GM19240 (cell line): ENCODE results near the gene EHD3.

Experiments used
- DNase-seq: peaks from one replicate; pipeline ENCODE4 v3.0.0; 2011; ENCODE audit warnings: low spot score; ENCODE audit not compliant: insufficient read length

The EHD3 gene

GRCh38 chr2:31233741-31234682 is at the start of gene EHD3:
Gene EHD3, plus strand, starts transcription at chr2:31234152. Its CDS starts 470 bp downstream, at chr2:31234622.
- DNase-seq = peak; percentile 60

GRCh38 chr2:31187166-31187565 is 46.8 kb upstream of the EHD3 start:
- no peak for DNase-seq

- DNase-seq = no peak
Measured at GRCh38 chr2:31188131-31188530, 45.8 kb upstream of the EHD3 start.

GRCh38 chr2:31189141-31189540 is 44.8 kb upstream of the EHD3 start:
- no peak for DNase-seq

- DNase-seq = no peak
Measured at GRCh38 chr2:31190188-31190587, 43.8 kb upstream of the EHD3 start.

- no peak for DNase-seq
Measured at GRCh38 chr2:31191931-31192330, 42.0 kb upstream of the EHD3 start.

- DNase-seq = no peak
Measured at GRCh38 chr2:31192396-31192795, 41.6 kb upstream of the EHD3 start.

GRCh38 chr2:31192851-31193392 is 41.0 kb upstream of the EHD3 start:
- no peak for DNase-seq

- DNase-seq = no peak
Measured at GRCh38 chr2:31193806-31194205, 40.1 kb upstream of the EHD3 start.

- no peak for DNase-seq
Measured at GRCh38 chr2:31196622-31197021, 37.3 kb upstream of the EHD3 start.

GRCh38 chr2:31197166-31197565 is 36.8 kb upstream of the EHD3 start:
- DNase-seq = no peak

GRCh38 chr2:31197669-31198068 is 36.3 kb upstream of the EHD3 start:
- no peak for DNase-seq

GRCh38 chr2:31199206-31199605 is 34.7 kb upstream of the EHD3 start:
- no peak for DNase-seq

GRCh38 chr2:31200972-31201371 is 33.0 kb upstream of the EHD3 start:
- no peak for DNase-seq

GRCh38 chr2:31202041-31202440 is 31.9 kb upstream of the EHD3 start:
- DNase-seq = no peak

GRCh38 chr2:31202833-31203232 is 31.1 kb upstream of the EHD3 start:
- no peak for DNase-seq

- DNase-seq = no peak
Measured at GRCh38 chr2:31203916-31204315, 30.0 kb upstream of the EHD3 start.

GRCh38 chr2:31204783-31205182 is 29.2 kb upstream of the EHD3 start:
- DNase-seq = no peak

- no peak for DNase-seq
Measured at GRCh38 chr2:31205186-31205585, 28.8 kb upstream of the EHD3 start.

GRCh38 chr2:31205613-31206012 is 28.3 kb upstream of the EHD3 start:
- no peak for DNase-seq

GRCh38 chr2:31207790-31208189 is 26.2 kb upstream of the EHD3 start:
- DNase-seq = no peak

- DNase-seq = no peak
Measured at GRCh38 chr2:31208240-31208639, 25.7 kb upstream of the EHD3 start.
